ENCODE measurements around the gene RAB14. TPM values are rescaled to one million over a fixed set of nuclear protein-coding genes. Genes with fewer than 3 reads are reported as not detected.
A peak's percentile ranks its signal among the peaks of the same experiment; 100 is the strongest.

RAB14 gene
- polyA plus RNA-seq, 1 donor from 2014 or later: 94.5 TPM

DNA sequence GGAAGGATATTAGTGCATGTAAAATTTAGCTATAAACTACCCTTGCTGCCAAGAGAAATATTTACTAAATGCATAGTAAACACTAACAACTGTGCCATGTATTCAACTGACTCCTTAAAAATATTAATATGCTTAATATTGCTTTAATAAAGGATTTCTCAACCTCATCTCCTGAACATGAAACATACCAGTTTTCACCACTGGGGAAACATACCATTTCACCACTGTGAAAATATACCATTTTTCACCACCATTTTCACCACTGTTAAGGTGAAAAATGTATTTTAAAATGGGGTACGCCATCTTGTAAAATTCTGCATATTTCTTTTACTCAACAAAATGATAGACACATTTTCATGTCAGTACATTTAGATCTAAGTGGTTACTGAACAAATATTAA lies 4.5 kb downstream of the RAB14 start:
- Histone ChIP-seq H3K36me3 (ENCODE audit: insufficient read depth, low read length) (no peaks in the 10 kb centered on the region), H3K9me2 (ENCODE audit: insufficient read depth, low read length) (no peaks in the 10 kb centered on the region), H3K9me3 (ENCODE audit: low read length) (no peaks in the 10 kb centered on the region), H3K9ac (ENCODE audit: low read length) (no peak overlapping the region), H2AFZ (ENCODE audit: low read depth, low read length) (no peak overlapping the region), H3K79me2 (replicated peaks; ENCODE audit: insufficient read depth, low read length) (peaks cover 90% of the 10 kb centered on the region), H4K20me1 (ENCODE audit: insufficient read depth) (peaks cover 40% of the 10 kb centered on the region), H3K4me2 (ENCODE audit: low read length) (peak overlapping the region; percentile 77), H3K27ac (ENCODE audit: low read length) (no peak overlapping the region), H3F3A (ENCODE audit: insufficient read depth, low read length, poor library complexity, severe bottlenecking) (no peaks in the 10 kb centered on the region), H3K4me3 (ENCODE audit: low read length) (peak overlapping the region; percentile 81), H3K27me3 (ENCODE audit: insufficient read depth, low read depth, low read length) (no peaks in the 10 kb centered on the region)
- TF ChIP-seq TAF1 (IDR thresholded peaks at IDR 0.05; ENCODE audit: low read depth): no peak
- TF ChIP-seq, protein P1, sequence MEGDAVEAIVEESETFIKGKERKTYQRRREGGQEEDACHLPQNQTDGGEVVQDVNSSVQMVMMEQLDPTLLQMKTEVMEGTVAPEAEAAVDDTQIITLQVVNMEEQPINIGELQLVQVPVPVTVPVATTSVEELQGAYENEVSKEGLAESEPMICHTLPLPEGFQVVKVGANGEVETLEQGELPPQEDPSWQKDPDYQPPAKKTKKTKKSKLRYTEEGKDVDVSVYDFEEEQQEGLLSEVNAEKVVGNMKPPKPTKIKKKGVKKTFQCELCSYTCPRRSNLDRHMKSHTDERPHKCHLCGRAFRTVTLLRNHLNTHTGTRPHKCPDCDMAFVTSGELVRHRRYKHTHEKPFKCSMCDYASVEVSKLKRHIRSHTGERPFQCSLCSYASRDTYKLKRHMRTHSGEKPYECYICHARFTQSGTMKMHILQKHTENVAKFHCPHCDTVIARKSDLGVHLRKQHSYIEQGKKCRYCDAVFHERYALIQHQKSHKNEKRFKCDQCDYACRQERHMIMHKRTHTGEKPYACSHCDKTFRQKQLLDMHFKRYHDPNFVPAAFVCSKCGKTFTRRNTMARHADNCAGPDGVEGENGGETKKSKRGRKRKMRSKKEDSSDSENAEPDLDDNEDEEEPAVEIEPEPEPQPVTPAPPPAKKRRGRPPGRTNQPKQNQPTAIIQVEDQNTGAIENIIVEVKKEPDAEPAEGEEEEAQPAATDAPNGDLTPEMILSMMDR (IDR thresholded peaks at IDR 0.05; ENCODE audit: poor library complexity, severe bottlenecking): peak; percentile 33
- TF ChIP-seq POLR2AphosphoS5 (IDR thresholded peaks at IDR 0.05): no peak
- no peak for TF ChIP-seq EZH2 (IDR thresholded peaks at IDR 0.05; ENCODE audit: borderline replicate concordance, insufficient read depth, low read length, poor library complexity, severe bottlenecking)
- no peak for TF ChIP-seq RAD21 (conservative IDR thresholded peaks at IDR 0.05)

GRCh38 chr9:121196389-121196788 lies 5.3 kb downstream of the RAB14 start:
- no peak overlapping the region for H3K9ac ChIP-seq (ENCODE audit: low read length)
- H3K36me3 ChIP-seq (ENCODE audit: insufficient read depth, low read length): no peaks in the 10 kb centered on the region
- H3K9me3 ChIP-seq (ENCODE audit: low read length): no peaks in the 10 kb centered on the region
- no peak overlapping the region for H2AFZ ChIP-seq (ENCODE audit: low read depth, low read length)
- no peak for TF ChIP-seq EP300 (conservative IDR thresholded peaks at IDR 0.05; ENCODE audit: poor library complexity, severe bottlenecking)
- TF ChIP-seq TAF1 (IDR thresholded peaks at IDR 0.05; ENCODE audit: low read depth): no peak
- TF ChIP-seq, protein P1 (IDR thresholded peaks at IDR 0.05; ENCODE audit: poor library complexity, severe bottlenecking): no peak
- TF ChIP-seq REST (IDR thresholded peaks at IDR 0.05; ENCODE audit: borderline replicate concordance): no peak
- TF ChIP-seq RAD21 (conservative IDR thresholded peaks at IDR 0.05): no peak
- TF ChIP-seq POLR2AphosphoS5 (IDR thresholded peaks at IDR 0.05): no peak
- no peak for TF ChIP-seq EZH2 (IDR thresholded peaks at IDR 0.05; ENCODE audit: borderline replicate concordance, insufficient read depth, low read length, poor library complexity, severe bottlenecking)
- no peak for TF ChIP-seq SMC3 (conservative IDR thresholded peaks at IDR 0.05; ENCODE audit: poor library complexity)
- TF ChIP-seq MXI1 (conservative IDR thresholded peaks at IDR 0.05; ENCODE audit: poor library complexity, severe bottlenecking): no peak
- peaks cover 98% of the 10 kb centered on the region for H3K79me2 ChIP-seq (replicated peaks; ENCODE audit: insufficient read depth, low read length)
- H4K20me1 ChIP-seq (ENCODE audit: insufficient read depth): peaks cover 45% of the 10 kb centered on the region
- H3K9me2 ChIP-seq (ENCODE audit: insufficient read depth, low read length): no peaks in the 10 kb centered on the region
- H3K4me3 ChIP-seq (ENCODE audit: low read length): peak overlapping the region; percentile 6
- H3K27ac ChIP-seq (ENCODE audit: low read length): no peak overlapping the region
- H3F3A ChIP-seq (ENCODE audit: insufficient read depth, low read length, poor library complexity, severe bottlenecking): no peaks in the 10 kb centered on the region
- no peak overlapping the region for H3K4me2 ChIP-seq (ENCODE audit: low read length)
- H3K27me3 ChIP-seq (ENCODE audit: insufficient read depth, low read depth, low read length): no peaks in the 10 kb centered on the region
